ENCODE results near the gene SORL1. TPM values are rescaled to one million over a fixed set of nuclear protein-coding genes. Genes with fewer than 3 reads are reported as not detected.

Gene SORL1
- total RNA-seq, 1 donor from 2014 or later = 28.4 TPM

DNA sequence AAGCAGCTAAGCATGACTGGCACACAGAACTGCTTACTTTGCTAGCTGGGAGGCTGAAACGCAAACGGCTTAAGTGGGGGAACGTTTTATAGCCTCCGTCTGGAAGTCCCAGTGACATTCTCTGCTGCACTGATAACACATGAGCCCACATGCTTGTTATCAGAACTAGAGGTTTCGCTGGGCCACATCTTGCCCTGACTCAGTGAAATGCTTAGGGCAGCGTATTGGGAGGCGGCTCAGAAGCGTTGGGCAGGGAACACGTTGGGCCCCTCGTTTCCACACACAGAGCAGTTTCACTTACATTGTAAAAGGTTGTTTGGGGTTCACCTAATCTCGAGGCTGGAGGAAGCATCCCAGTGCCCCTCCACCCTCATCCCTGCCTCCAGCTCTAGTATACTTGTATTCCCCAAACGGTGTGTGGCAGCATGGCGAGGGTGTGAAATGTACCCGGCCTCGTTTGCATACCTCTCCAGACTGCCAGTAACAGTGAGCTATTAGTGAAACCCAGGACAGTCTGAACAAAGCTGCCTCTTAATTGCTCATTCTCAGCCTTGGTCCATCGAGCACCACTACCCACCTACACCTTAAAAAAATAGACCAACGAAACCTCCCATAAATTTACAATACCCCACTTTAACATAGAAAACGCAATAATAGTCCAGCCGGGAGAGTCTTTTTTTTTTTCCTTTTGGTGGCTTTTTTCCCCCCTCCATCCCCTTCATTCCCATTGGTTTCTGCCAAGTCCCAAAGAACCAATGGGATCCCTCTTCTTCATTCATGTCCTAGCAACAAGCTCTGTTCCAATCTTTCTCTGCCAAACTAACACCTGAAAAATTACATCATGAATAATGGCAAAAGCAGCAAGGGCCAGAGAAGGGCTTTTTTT, 219.4 kb downstream of the SORL1 start:
- no peaks in the 10 kb centered on the region for H3K4me1 Mint-ChIP-seq
- no peak overlapping the region for H3K4me3 Mint-ChIP-seq
- no peak overlapping the region for H3K27ac Mint-ChIP-seq
- DNase-seq = no peak
- no peaks in the 10 kb centered on the region for H3K27me3 Mint-ChIP-seq
- H3K9me3 Mint-ChIP-seq = no peaks in the 10 kb centered on the region
- intact Hi-C loops (cut with micrococcal nuclease) = no loop called here
- no peaks in the 10 kb centered on the region for H3K36me3 Mint-ChIP-seq (ENCODE audit: low read depth)

GRCh38 chr11:121672630-121673487, 220.7 kb downstream of the SORL1 start:
- Mint-ChIP-seq H3K27me3 (peaks cover 3% of the 10 kb centered on the region), H3K27ac (no peak overlapping the region), H3K9me3 (no peaks in the 10 kb centered on the region), H3K4me3 (no peak overlapping the region), H3K4me1 (no peaks in the 10 kb centered on the region), H3K36me3 (ENCODE audit: low read depth) (no peaks in the 10 kb centered on the region)
- no peak for DNase-seq
- intact Hi-C loops (cut with micrococcal nuclease) = no loop called here

DNA sequence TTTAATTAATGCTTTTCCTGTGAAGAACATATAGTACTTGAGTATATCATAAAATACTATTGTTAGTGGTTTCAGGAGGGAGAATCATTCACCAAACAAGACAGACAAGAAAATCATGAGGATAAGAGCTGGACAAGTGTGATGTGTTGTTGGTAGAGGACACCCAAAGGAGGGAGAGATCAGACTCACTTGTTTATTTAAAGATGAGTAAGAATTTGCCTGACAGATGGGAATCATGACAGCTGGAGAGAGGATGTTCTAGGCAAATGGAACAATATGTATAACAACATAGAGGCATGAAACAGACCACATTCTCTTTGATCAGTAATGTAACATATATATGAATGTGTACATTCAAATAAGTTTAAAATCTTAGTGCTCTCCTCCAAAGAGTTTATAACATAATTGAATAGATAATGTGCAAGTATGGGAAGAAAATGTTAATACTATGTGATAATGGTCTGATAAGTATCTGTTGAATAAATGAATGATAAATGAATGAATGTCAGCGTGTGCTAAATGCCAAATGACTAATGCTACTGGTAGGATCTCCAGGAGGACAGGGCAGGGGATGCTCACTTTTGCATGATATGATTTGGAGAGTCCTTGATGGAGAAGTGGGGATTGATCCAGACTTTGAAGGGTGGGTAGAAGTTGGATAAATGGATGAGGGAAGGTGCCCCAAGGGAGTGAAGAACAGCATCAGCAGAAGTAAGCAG, 229.6 kb downstream of the SORL1 start:
- H3K36me3 Mint-ChIP-seq (ENCODE audit: low read depth) = no peaks in the 10 kb centered on the region
- DNase-seq = no peak
- intact Hi-C loops (cut with micrococcal nuclease) = no loop called here

More for the DNA sequence above, 229.6 kb downstream of the SORL1 start:
- H3K27ac Mint-ChIP-seq = no peak overlapping the region
- H3K4me1 Mint-ChIP-seq = no peaks in the 10 kb centered on the region
- H3K9me3 Mint-ChIP-seq = no peaks in the 10 kb centered on the region
- no peak overlapping the region for H3K4me3 Mint-ChIP-seq
- peaks cover 10% of the 10 kb centered on the region for H3K27me3 Mint-ChIP-seq

Other genes with a start within 250 kb of the SORL1 start
- gene SC5D, start 159.5 kb upstream of the SORL1 start, total RNA-seq = 22.9 and 25.4 TPM in 2 replicates

All from activated CD4-positive, alpha-beta T cell treated with anti-CD3 and anti-CD28 coated beads, Interleukin-2, amount 10 ng/mL, durations not matched to agents 24 days and 14 days (primary cell).